ENCODE measurements around the gene RPL29.

Gene RPL29

GRCh38 chr3:52022323-52023100 is 26.8 kb upstream of the RPL29 start:
- no peak for DNase-seq
- POLR2A ChIA-PET: no interaction called here
- Histone ChIP-seq H3K4me1 (ENCODE audit: control extremely low read depth in 1 of 4, control insufficient read depth in 4 of 4, insufficient read depth in 4 of 4, low read length in 3 of 4) (peaks cover 0 to 16% (median 11%) of the 10 kb centered on the region in 4 experiments), H3K27me3 (replicated peaks in 2 of 5; ENCODE audit: control insufficient read depth in 4 of 5, insufficient read depth in 5 of 5, low read length in 4 of 5) (no peaks in the 10 kb centered on the region), H3K27ac (ENCODE audit: insufficient read depth in 1 of 2, low read depth in 1 of 2, low read length in 2 of 2, poor library complexity in 1 of 2, severe bottlenecking in 2 of 2) (no peak overlapping the region), H3K9me3 (ENCODE audit: control extremely low read depth in 1 of 5, control insufficient read depth in 4 of 5, insufficient read depth in 2 of 5, low read depth in 1 of 5, low read length in 4 of 5) (no peaks in the 10 kb centered on the region), H3K36me3 (ENCODE audit: control insufficient read depth in 4 of 4, insufficient read depth in 4 of 4, low read length in 3 of 4) (no peaks in the 10 kb centered on the region), H3K4me3 (ENCODE audit: control insufficient read depth in 1 of 7, extremely low read depth in 1 of 7, insufficient read depth in 4 of 7, low read depth in 2 of 7, low read length in 6 of 7) (no peak overlapping the region)
- WGBS (ENCODE audit: insufficient coverage): 96% methylated on average over 14 of the region's 20 CpGs
- CTCF ChIA-PET: interaction anchor here (0.7 to 10.9 kb wide), 5 partner anchors 12 to 110 kb away, joined by 3 to 64 read pairs (median 4); no protein-coding TSS in a partner anchor

- CTCF ChIA-PET: interaction anchor here (0.7 to 10.9 kb wide), 5 partner anchors 12 to 110 kb away, joined by 3 to 64 read pairs (median 3); no protein-coding TSS in a partner anchor
- no peaks in the 10 kb centered on the region for H3K27me3 ChIP-seq (replicated peaks in 2 of 5; ENCODE audit: control insufficient read depth in 4 of 5, insufficient read depth in 5 of 5, low read length in 4 of 5)
- H3K9me3 ChIP-seq (ENCODE audit: control extremely low read depth in 1 of 5, control insufficient read depth in 4 of 5, insufficient read depth in 2 of 5, low read depth in 1 of 5, low read length in 4 of 5): no peaks in the 10 kb centered on the region
- H3K27ac ChIP-seq (ENCODE audit: insufficient read depth in 1 of 2, low read depth in 1 of 2, low read length in 2 of 2, poor library complexity in 1 of 2, severe bottlenecking in 2 of 2): no peak overlapping the region
- no peak overlapping the region for H3K4me3 ChIP-seq (ENCODE audit: control insufficient read depth in 1 of 7, extremely low read depth in 1 of 7, insufficient read depth in 4 of 7, low read depth in 2 of 7, low read length in 6 of 7)
- WGBS (ENCODE audit: insufficient coverage): 72% methylated on average over 8 of the region's 10 CpGs
- H3K36me3 ChIP-seq (ENCODE audit: control insufficient read depth in 4 of 4, insufficient read depth in 4 of 4, low read length in 3 of 4): no peaks in the 10 kb centered on the region
- DNase-seq: peak in 1 of 3 donors; percentile 21
- POLR2A ChIA-PET: no interaction called here
- H3K4me1 ChIP-seq (ENCODE audit: control extremely low read depth in 1 of 4, control insufficient read depth in 4 of 4, insufficient read depth in 4 of 4, low read length in 3 of 4): peaks cover 0 to 16% (median 11%) of the 10 kb centered on the region in 4 experiments
Measured at GRCh38 chr3:52021489-52022268, 26.0 kb upstream of the RPL29 start.

GRCh38 chr3:52020796-52021195 is 25.1 kb upstream of the RPL29 start:
- POLR2A ChIA-PET: no interaction called here
- no peaks in the 10 kb centered on the region for H3K27me3 ChIP-seq (replicated peaks in 2 of 5; ENCODE audit: control insufficient read depth in 4 of 5, insufficient read depth in 5 of 5, low read length in 4 of 5)
- H3K27ac ChIP-seq (ENCODE audit: insufficient read depth in 1 of 2, low read depth in 1 of 2, low read length in 2 of 2, poor library complexity in 1 of 2, severe bottlenecking in 2 of 2): no peak overlapping the region
- no peak overlapping the region for H3K4me3 ChIP-seq (ENCODE audit: control insufficient read depth in 1 of 7, extremely low read depth in 1 of 7, insufficient read depth in 4 of 7, low read depth in 2 of 7, low read length in 6 of 7)
- no peaks in the 10 kb centered on the region for H3K36me3 ChIP-seq (ENCODE audit: control insufficient read depth in 4 of 4, insufficient read depth in 4 of 4, low read length in 3 of 4)
- 100% methylated on average over 2 of the region's 7 CpGs for WGBS (ENCODE audit: insufficient coverage)
- CTCF ChIA-PET: interaction anchor here (1.1 to 10.9 kb wide), 3 partner anchors 15 to 33 kb away, joined by 3 to 64 read pairs (median 4); no protein-coding TSS in a partner anchor
- H3K4me1 ChIP-seq (ENCODE audit: control extremely low read depth in 1 of 4, control insufficient read depth in 4 of 4, insufficient read depth in 4 of 4, low read length in 3 of 4): peaks cover 0 to 16% (median 11%) of the 10 kb centered on the region in 4 experiments
- no peaks in the 10 kb centered on the region for H3K9me3 ChIP-seq (ENCODE audit: control extremely low read depth in 1 of 5, control insufficient read depth in 4 of 5, insufficient read depth in 2 of 5, low read depth in 1 of 5, low read length in 4 of 5)
- no peak for DNase-seq

GRCh38 chr3:52019352-52020080 is 23.8 kb upstream of the RPL29 start:
- no peak for DNase-seq
- ChIA-PET POLR2A (no interaction called here), CTCF (interaction anchor here (1.1 to 10.9 kb wide), 4 partner anchors 14 to 127 kb away, joined by 3 to 64 read pairs (median 4); no protein-coding TSS in a partner anchor)
- Histone ChIP-seq H3K36me3 (ENCODE audit: control insufficient read depth in 4 of 4, insufficient read depth in 4 of 4, low read length in 3 of 4) (no peaks in the 10 kb centered on the region), H3K4me3 (ENCODE audit: control insufficient read depth in 1 of 7, extremely low read depth in 1 of 7, insufficient read depth in 4 of 7, low read depth in 2 of 7, low read length in 6 of 7) (no peak overlapping the region), H3K27me3 (replicated peaks in 2 of 5; ENCODE audit: control insufficient read depth in 4 of 5, insufficient read depth in 5 of 5, low read length in 4 of 5) (no peaks in the 10 kb centered on the region), H3K4me1 (ENCODE audit: control extremely low read depth in 1 of 4, control insufficient read depth in 4 of 4, insufficient read depth in 4 of 4, low read length in 3 of 4) (peaks cover 0 to 25% (median 14%) of the 10 kb centered on the region in 4 experiments), H3K9me3 (ENCODE audit: control extremely low read depth in 1 of 5, control insufficient read depth in 4 of 5, insufficient read depth in 2 of 5, low read depth in 1 of 5, low read length in 4 of 5) (no peaks in the 10 kb centered on the region), H3K27ac (ENCODE audit: insufficient read depth in 1 of 2, low read depth in 1 of 2, low read length in 2 of 2, poor library complexity in 1 of 2, severe bottlenecking in 2 of 2) (no peak overlapping the region)
- 88% methylated on average over 12 of the region's 17 CpGs for WGBS (ENCODE audit: insufficient coverage)

- Histone ChIP-seq H3K4me3 (ENCODE audit: control insufficient read depth in 1 of 7, extremely low read depth in 1 of 7, insufficient read depth in 4 of 7, low read depth in 2 of 7, low read length in 6 of 7) (no peak overlapping the region), H3K9me3 (ENCODE audit: control extremely low read depth in 1 of 5, control insufficient read depth in 4 of 5, insufficient read depth in 2 of 5, low read depth in 1 of 5, low read length in 4 of 5) (no peaks in the 10 kb centered on the region), H3K27me3 (replicated peaks in 2 of 5; ENCODE audit: control insufficient read depth in 4 of 5, insufficient read depth in 5 of 5, low read length in 4 of 5) (no peaks in the 10 kb centered on the region), H3K36me3 (ENCODE audit: control insufficient read depth in 4 of 4, insufficient read depth in 4 of 4, low read length in 3 of 4) (no peaks in the 10 kb centered on the region), H3K4me1 (ENCODE audit: control extremely low read depth in 1 of 4, control insufficient read depth in 4 of 4, insufficient read depth in 4 of 4, low read length in 3 of 4) (peaks cover 0 to 21% (median 10%) of the 10 kb centered on the region in 4 experiments), H3K27ac (ENCODE audit: insufficient read depth in 1 of 2, low read depth in 1 of 2, low read length in 2 of 2, poor library complexity in 1 of 2, severe bottlenecking in 2 of 2) (no peak overlapping the region)
- 92% methylated on average over 21 of the region's 21 CpGs for WGBS (ENCODE audit: insufficient coverage)
- no peak for DNase-seq
- ChIA-PET CTCF (interaction anchor here (0.8 to 10.9 kb wide), 3 partner anchors 13 to 39 kb away, joined by 3 to 64 read pairs (median 5); no protein-coding TSS in a partner anchor), POLR2A (no interaction called here)
Measured at GRCh38 chr3:52018319-52019000, 22.8 kb upstream of the RPL29 start.

- ChIA-PET CTCF (interaction anchor here (1.2 to 10.9 kb wide), 4 partner anchors 12 to 127 kb away, joined by 5 to 64 read pairs (median 8); no protein-coding TSS in a partner anchor), POLR2A (no interaction called here)
- Histone ChIP-seq H3K36me3 (ENCODE audit: control insufficient read depth in 4 of 4, insufficient read depth in 4 of 4, low read length in 3 of 4) (no peaks in the 10 kb centered on the region), H3K27ac (ENCODE audit: insufficient read depth in 1 of 2, low read depth in 1 of 2, low read length in 2 of 2, poor library complexity in 1 of 2, severe bottlenecking in 2 of 2) (no peak overlapping the region), H3K4me1 (ENCODE audit: control extremely low read depth in 1 of 4, control insufficient read depth in 4 of 4, insufficient read depth in 4 of 4, low read length in 3 of 4) (peaks cover 0 to 22% (median 11%) of the 10 kb centered on the region in 4 experiments), H3K9me3 (ENCODE audit: control extremely low read depth in 1 of 5, control insufficient read depth in 4 of 5, insufficient read depth in 2 of 5, low read depth in 1 of 5, low read length in 4 of 5) (no peaks in the 10 kb centered on the region), H3K4me3 (ENCODE audit: control insufficient read depth in 1 of 7, extremely low read depth in 1 of 7, insufficient read depth in 4 of 7, low read depth in 2 of 7, low read length in 6 of 7) (no peak overlapping the region), H3K27me3 (replicated peaks in 2 of 5; ENCODE audit: control insufficient read depth in 4 of 5, insufficient read depth in 5 of 5, low read length in 4 of 5) (no peaks in the 10 kb centered on the region)
- WGBS (ENCODE audit: insufficient coverage): 88% methylated on average over 10 of the region's 11 CpGs
- DNase-seq: no peak
Measured at GRCh38 chr3:52017586-52017985, 21.9 kb upstream of the RPL29 start.
